Activated T-cell treated with anti-CD3 and anti-CD28 coated beads for 48 hours (primary cell): ENCODE data around the gene SLC44A4.
A peak's percentile ranks its signal among the peaks of the same experiment; 100 is the strongest.
"Not testable (repeated sequence)": the region's sequence is repeated elsewhere in the genome, so short reads cannot be mapped to it uniquely, and the experiment has no call there.

Experiments used
- DNase-seq: peaks from one replicate; pipeline ENCODE4 v3.0.0-alpha.2; 2020; ENCODE audit warnings: low read depth

The SLC44A4 gene

GRCh38 chr6:31858707-31859106 is 20.1 kb downstream of the SLC44A4 start:
- no peak for DNase-seq

DNA sequence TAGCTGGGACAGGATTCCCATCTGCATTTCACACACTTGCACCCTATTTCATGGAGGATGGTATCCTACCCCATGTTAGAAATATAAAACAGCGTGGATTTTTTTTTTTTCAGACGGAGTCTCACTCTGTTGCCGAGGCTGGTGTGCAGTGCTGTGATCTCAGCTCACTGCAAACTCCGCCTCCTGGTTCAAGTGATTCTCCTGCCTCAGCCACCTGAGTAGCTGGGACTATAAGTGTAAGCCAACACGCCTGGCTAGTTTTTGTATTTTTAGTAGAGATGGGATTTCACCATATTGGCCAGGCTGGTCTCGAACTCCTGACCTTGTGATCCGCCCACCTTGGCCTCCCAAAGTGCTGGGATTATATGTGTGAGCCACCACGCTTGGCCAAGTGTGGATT is 21.0 kb downstream of the SLC44A4 start:
- not testable (repeated sequence) for DNase-seq

GRCh38 chr6:31851980-31852718 is 26.6 kb downstream of the SLC44A4 start:
- not testable (repeated sequence) for DNase-seq

DNA sequence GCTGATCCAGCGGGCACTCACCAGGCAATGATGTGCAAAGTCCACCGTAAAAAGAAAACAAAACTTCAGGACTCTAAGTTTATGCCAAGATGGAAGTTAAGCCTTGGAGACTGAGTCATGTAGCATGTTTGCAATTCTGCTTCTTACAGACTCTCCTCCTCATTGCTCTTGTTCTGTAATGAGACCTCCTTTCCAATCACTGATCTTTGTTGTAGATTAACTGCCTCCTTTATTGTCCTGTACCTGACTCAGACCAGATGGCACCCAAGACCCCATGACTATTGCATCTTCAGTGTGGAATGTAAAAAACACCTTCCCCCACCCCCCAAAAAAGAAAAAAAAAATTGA is 27.3 kb downstream of the SLC44A4 start:
- no peak for DNase-seq

DNA sequence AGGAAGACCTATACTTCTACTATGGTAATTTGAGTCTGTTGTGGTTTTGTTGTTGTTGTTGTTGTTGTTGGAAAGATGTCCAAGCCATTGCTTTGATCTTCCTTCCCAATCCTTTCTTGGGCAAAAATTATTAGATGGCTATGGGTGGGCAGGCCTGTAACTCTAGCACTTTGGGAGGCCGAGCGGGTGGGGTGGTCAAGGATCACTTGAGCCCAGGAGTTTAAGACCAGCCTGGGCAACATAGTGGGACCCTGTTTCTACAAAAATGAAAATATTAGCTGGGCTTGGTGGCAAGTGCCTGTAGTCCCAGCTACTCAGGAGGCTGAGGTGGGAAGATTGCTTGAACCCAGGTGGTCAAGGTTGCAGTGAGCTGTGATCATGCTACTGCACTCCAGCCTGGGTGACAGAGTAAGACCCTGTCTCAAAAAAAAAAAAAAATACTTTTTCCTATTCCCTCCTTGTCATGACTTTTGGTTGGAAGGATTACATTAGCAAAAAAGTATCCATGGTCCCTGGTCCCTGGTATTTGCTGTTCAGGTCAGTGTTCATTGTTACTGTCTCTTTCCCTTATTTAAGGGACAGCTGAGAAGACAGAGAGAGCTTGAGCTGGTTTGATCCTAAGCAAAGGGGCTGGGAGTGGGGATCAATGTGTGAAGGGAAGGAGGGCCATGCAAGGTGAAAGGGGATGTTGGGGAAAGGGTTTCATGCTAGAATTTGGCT is 27.9 kb downstream of the SLC44A4 start:
- no peak for DNase-seq

GRCh38 chr6:31847276-31847978 is 31.4 kb downstream of the SLC44A4 start:
- DNase-seq, result no peak

DNA sequence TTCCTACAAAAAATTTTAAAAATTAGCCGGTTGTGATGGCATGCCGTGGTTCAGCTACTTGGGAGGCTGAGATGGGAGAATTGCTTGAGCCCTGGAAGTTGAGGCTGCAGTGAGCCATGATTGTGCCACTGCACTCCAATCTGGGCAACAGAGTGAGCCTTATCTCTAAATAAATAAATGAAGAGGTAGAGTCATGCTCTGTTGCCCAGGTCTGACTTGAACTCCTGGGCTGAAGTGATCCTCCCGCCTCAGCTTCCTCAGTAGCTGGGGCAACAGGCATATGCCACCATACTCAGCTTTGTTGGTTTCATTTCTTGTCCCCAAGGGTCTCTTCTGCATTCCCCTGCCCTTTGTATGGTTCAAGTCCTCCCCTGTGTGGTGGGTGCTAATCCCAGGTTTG is 34.3 kb downstream of the SLC44A4 start:
- no peak for DNase-seq

GRCh38 chr6:31842053-31842452 is 36.7 kb downstream of the SLC44A4 start:
- no peak for DNase-seq

GRCh38 chr6:31839779-31840126 is 39.0 kb downstream of the SLC44A4 start:
- not testable (repeated sequence) for DNase-seq

DNA sequence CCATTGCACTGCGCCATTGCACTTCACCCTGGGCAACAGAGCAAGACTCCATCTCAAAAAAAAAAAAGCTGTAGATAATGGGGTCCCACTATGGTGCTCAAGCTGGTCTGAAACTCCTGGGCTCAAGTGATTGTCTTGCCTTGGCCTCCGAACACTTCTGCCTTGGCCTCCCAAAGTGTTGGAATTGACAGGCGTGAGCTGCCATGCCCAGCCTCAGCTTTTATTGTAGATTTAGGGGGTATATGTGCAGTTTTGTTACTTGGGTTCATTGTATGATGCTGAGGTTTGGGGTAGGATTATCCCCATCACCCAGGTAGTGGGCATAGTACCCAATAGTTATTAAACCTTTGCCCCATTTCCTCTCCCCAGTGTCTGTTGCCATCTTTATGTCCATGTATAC is 39.8 kb downstream of the SLC44A4 start:
- DNase-seq, result no peak

- DNase-seq, result not testable (repeated sequence)
Measured at GRCh38 chr6:31838114-31838553, 40.7 kb downstream of the SLC44A4 start.

- no peak for DNase-seq
Measured at GRCh38 chr6:31837369-31838113, 41.3 kb downstream of the SLC44A4 start.

DNA sequence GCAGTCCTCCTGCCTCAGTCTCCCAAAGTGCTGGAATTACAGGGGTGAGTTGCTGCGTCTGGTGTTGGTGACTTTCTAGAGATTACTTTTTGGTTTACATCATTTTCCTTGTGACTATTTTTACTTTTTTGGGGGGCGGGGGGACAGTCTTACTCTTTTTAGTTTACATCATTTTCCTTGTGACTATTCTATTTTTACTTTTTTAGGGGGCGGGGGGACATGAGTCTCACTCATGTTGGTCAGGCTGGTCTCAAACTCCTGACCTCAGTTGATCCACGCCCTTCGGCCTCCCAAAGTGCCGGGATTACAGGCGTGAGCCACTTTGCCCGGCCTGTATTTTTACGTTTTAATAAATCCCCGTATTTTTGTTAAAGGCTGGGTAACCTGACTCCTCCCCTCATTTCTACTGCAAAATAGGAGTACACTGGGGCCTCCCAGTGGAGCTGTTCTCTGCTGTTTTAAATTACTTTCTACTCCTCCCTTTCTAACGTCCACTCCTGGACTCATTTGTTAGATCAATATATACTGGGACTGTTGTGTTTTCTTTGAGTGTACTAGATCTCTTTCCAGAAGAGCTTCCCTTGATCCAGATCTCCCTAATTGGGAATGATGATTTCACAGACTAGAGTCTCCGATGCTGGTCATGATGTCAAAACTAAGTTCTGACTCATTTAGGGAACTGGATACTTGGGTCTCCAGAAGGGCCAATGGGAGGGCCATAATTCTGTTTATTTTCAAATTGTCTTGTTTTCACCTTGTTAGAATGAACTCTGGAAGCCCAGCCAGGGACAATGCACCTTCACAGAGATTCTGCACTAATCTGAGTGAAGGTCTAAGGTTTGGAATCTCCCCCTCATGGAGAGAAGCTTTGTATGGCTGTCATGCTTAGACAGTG is 42.1 kb downstream of the SLC44A4 start:
- DNase-seq, result no peak

GRCh38 chr6:31836047-31836473 is 42.7 kb downstream of the SLC44A4 start:
- no peak for DNase-seq

DNA sequence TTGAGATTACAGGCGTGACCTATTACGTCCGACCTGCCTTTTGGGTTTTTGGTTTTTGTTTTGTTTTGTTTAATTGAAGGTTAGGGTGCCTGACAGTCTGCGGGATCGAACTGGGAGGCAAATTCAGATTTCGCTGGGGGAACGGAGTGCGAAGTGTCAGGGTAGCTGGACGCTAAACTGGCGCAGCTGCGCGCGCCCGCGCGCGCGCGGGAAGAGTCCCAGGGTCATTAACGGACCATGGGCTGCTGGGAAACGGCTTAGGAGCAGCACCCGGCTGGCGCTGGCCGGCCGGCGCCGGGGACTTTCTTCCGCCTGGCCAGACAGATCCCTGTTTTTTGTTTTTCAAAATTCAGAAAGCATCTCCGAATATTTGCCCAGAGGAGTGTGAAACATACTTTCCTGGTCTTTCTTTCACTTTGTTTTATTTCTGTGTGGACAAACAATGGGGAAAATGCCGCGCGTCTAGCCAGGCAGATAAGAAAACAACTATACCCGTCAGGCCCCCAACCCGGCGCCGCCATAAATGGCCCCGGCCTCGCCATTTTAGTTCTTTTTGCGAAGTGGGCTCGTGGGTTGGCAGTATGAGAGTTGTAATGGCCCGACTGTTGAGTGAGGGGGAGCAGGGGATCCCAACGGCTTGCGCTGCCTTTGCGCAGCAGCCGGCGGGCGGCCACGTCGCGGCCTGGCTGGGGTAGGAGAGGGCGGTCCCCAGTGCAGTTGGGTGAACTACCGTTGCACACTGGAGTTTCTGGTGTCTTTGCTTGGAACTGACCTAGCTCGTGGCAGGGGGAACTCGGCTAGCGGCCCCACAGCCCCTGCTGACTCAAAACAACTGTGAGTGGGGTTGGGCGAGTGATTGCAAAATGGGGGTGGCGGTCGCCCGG is 44.2 kb downstream of the SLC44A4 start:
- peak; percentile 70 for DNase-seq

DNA sequence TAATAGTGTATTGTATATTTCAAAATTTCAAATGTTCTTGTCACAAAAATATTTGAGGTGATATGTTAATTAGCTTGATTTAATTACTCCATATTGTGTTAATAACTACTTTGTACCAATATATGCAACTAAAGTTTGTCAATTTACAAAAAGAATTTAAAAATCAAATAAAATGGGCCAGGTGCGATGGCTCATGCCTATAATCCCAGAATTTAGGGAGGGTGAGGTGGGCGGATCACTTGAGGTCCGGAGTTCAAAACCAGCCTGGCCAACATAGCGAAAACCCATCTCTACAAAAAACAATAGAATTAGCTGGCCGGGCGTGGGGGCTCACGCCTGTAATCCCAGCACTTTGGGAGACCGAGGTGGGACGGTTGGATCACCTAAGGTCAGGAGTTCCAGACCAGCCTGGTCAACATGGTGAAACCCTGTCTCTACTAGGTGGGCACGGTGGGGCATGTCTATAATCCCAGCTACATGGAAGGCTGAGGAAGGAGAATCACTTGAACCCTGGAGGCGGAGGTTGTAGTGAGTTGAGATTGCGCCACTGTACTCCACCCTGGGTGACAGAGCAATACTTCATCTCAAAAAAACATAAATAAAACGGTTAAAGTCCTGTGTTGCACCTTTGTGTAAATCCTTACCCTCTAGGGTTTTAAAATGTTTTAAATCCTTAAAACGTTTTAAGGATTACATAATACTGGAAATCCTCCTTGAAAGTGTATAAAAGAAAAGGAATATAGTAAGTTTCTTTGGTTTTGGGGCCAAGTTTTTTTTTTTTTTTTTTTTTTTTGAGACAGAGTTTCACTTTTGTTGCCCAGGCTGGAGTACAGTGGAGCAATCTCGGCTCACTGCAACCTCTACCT is 47.2 kb downstream of the SLC44A4 start:
- no peak for DNase-seq

DNA sequence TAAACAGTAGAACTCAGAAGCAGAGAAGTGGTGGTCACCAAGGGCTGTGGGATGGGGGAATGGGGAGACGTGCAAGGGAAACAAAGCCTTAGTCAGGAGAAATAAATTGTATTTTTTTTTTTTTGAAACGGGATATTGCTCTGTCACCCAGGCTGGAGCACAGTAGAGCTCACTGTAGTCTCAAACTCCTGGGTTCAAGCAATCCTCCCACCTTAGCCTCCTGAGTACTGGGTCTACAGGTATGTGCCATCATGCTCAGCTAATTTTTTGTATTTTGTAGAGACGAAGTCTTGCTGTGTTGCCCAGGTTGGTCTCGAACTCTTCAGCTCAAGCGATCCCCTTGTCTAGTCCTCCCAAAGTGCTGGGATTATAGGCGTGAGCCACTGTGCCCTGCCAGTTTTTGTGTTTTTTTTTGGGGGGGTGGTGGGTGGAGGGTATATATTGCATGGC is 47.9 kb downstream of the SLC44A4 start:
- no peak for DNase-seq

DNA sequence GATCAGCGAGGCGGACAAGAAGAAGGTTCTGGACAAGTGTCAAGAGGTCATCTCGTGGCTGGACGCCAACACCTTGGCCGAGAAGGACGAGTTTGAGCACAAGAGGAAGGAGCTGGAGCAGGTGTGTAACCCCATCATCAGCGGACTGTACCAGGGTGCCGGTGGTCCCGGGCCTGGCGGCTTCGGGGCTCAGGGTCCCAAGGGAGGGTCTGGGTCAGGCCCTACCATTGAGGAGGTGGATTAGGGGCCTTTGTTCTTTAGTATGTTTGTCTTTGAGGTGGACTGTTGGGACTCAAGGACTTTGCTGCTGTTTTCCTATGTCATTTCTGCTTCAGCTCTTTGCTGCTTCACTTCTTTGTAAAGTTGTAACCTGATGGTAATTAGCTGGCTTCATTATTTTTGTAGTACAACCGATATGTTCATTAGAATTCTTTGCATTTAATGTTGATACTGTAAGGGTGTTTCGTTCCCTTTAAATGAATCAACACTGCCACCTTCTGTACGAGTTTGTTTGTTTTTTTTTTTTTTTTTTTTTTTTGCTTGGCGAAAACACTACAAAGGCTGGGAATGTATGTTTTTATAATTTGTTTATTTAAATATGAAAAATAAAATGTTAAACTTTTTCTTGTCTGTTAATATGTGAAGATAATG is 49.0 kb downstream of the SLC44A4 start:
- DNase-seq, result no peak
